ENCODE data around the gene AKR1C2.

AKR1C2 gene

GRCh38 chr10:5046410-5046809 is 42.8 kb upstream of the AKR1C2 start:
- no peaks in the 10 kb centered on the region for H3K27me3 ChIP-seq (ENCODE audit: low read length)
- H3K9ac ChIP-seq (ENCODE audit: low read length), result no peak overlapping the region
- H3K9me3 ChIP-seq (ENCODE audit: insufficient read depth, low read length), result no peaks in the 10 kb centered on the region
- no peaks in the 10 kb centered on the region for H3K36me3 ChIP-seq (ENCODE audit: low read length)
- TF ChIP-seq EZH2phosphoT487 (conservative IDR thresholded peaks at IDR 0.05; ENCODE audit: low read length), result no peak
- no peak for TF ChIP-seq CTCF (IDR thresholded peaks at IDR 0.05; ENCODE audit: insufficient read depth, low read length, poor library complexity, severe bottlenecking)
- no peaks in the 10 kb centered on the region for H3F3A ChIP-seq (ENCODE audit: insufficient read depth)
- H3K9me2 ChIP-seq (replicated peaks; ENCODE audit: insufficient read depth, low read length), result no peaks in the 10 kb centered on the region
- no peaks in the 10 kb centered on the region for H3K79me2 ChIP-seq (ENCODE audit: insufficient read depth, low read length)
- no peak overlapping the region for H2AFZ ChIP-seq (ENCODE audit: low read depth, low read length, severe bottlenecking)
- no peak overlapping the region for H3K4me2 ChIP-seq (ENCODE audit: low read depth, low read length, poor library complexity, severe bottlenecking)
- H3K27ac ChIP-seq (ENCODE audit: low read depth, low read length), result no peak overlapping the region
- H4K20me1 ChIP-seq (ENCODE audit: low read depth, low read length), result no peaks in the 10 kb centered on the region
- no peak overlapping the region for H3K4me3 ChIP-seq (ENCODE audit: insufficient read depth, low read length, poor library complexity, severe bottlenecking)

- no peak overlapping the region for H3K4me3 ChIP-seq (ENCODE audit: insufficient read depth, low read length, poor library complexity, severe bottlenecking)
- H3K9me2 ChIP-seq (replicated peaks; ENCODE audit: insufficient read depth, low read length), result no peaks in the 10 kb centered on the region
- H4K20me1 ChIP-seq (ENCODE audit: low read depth, low read length), result no peaks in the 10 kb centered on the region
- H3K9me3 ChIP-seq (ENCODE audit: insufficient read depth, low read length), result no peaks in the 10 kb centered on the region
- H3F3A ChIP-seq (ENCODE audit: insufficient read depth), result no peaks in the 10 kb centered on the region
- TF ChIP-seq EZH2phosphoT487 (conservative IDR thresholded peaks at IDR 0.05; ENCODE audit: low read length), result no peak
- no peak for TF ChIP-seq CTCF (IDR thresholded peaks at IDR 0.05; ENCODE audit: insufficient read depth, low read length, poor library complexity, severe bottlenecking)
- no peak overlapping the region for H3K9ac ChIP-seq (ENCODE audit: low read length)
- no peaks in the 10 kb centered on the region for H3K27me3 ChIP-seq (ENCODE audit: low read length)
- no peak overlapping the region for H3K4me2 ChIP-seq (ENCODE audit: low read depth, low read length, poor library complexity, severe bottlenecking)
- H3K36me3 ChIP-seq (ENCODE audit: low read length), result no peaks in the 10 kb centered on the region
- no peaks in the 10 kb centered on the region for H3K79me2 ChIP-seq (ENCODE audit: insufficient read depth, low read length)
- H2AFZ ChIP-seq (ENCODE audit: low read depth, low read length, severe bottlenecking), result no peak overlapping the region
- H3K27ac ChIP-seq (ENCODE audit: low read depth, low read length), result no peak overlapping the region
These were observed 41.4 kb upstream of the AKR1C2 start for GRCh38 chr10:5045095-5045494.

- H3K36me3 ChIP-seq (ENCODE audit: low read length), result no peaks in the 10 kb centered on the region
- H3K9ac ChIP-seq (ENCODE audit: low read length), result no peak overlapping the region
- H3K79me2 ChIP-seq (ENCODE audit: insufficient read depth, low read length), result no peaks in the 10 kb centered on the region
- no peaks in the 10 kb centered on the region for H3K27me3 ChIP-seq (ENCODE audit: low read length)
- TF ChIP-seq EZH2phosphoT487 (conservative IDR thresholded peaks at IDR 0.05; ENCODE audit: low read length), result no peak
- no peak overlapping the region for H3K4me3 ChIP-seq (ENCODE audit: insufficient read depth, low read length, poor library complexity, severe bottlenecking)
- H3F3A ChIP-seq (ENCODE audit: insufficient read depth), result no peaks in the 10 kb centered on the region
- H3K9me2 ChIP-seq (replicated peaks; ENCODE audit: insufficient read depth, low read length), result no peaks in the 10 kb centered on the region
- H3K27ac ChIP-seq (ENCODE audit: low read depth, low read length), result no peak overlapping the region
- no peak overlapping the region for H2AFZ ChIP-seq (ENCODE audit: low read depth, low read length, severe bottlenecking)
- H3K4me2 ChIP-seq (ENCODE audit: low read depth, low read length, poor library complexity, severe bottlenecking), result no peak overlapping the region
- H3K9me3 ChIP-seq (ENCODE audit: insufficient read depth, low read length), result no peaks in the 10 kb centered on the region
- no peaks in the 10 kb centered on the region for H4K20me1 ChIP-seq (ENCODE audit: low read depth, low read length)
These were observed 40.1 kb upstream of the AKR1C2 start for GRCh38 chr10:5043716-5044115.

- Histone ChIP-seq H3K79me2 (ENCODE audit: insufficient read depth, low read length) (no peaks in the 10 kb centered on the region), H3K4me2 (ENCODE audit: low read depth, low read length, poor library complexity, severe bottlenecking) (no peak overlapping the region), H4K20me1 (ENCODE audit: low read depth, low read length) (no peaks in the 10 kb centered on the region), H3K36me3 (ENCODE audit: low read length) (no peaks in the 10 kb centered on the region), H3K9me2 (replicated peaks; ENCODE audit: insufficient read depth, low read length) (no peaks in the 10 kb centered on the region), H2AFZ (ENCODE audit: low read depth, low read length, severe bottlenecking) (no peak overlapping the region), H3F3A (ENCODE audit: insufficient read depth) (no peaks in the 10 kb centered on the region), H3K9me3 (ENCODE audit: insufficient read depth, low read length) (no peaks in the 10 kb centered on the region), H3K27ac (ENCODE audit: low read depth, low read length) (no peak overlapping the region), H3K9ac (ENCODE audit: low read length) (no peak overlapping the region), H3K27me3 (ENCODE audit: low read length) (no peaks in the 10 kb centered on the region), H3K4me3 (ENCODE audit: insufficient read depth, low read length, poor library complexity, severe bottlenecking) (no peak overlapping the region)
- TF ChIP-seq CTCF (IDR thresholded peaks at IDR 0.05; ENCODE audit: insufficient read depth, low read length, poor library complexity, severe bottlenecking) (no peak), EZH2phosphoT487 (conservative IDR thresholded peaks at IDR 0.05; ENCODE audit: low read length) (no peak)
These were observed 39.3 kb upstream of the AKR1C2 start for GRCh38 chr10:5042922-5043321.
